ENCODE results near the gene FRMD3. TPM values are rescaled to one million over a fixed set of nuclear protein-coding genes. Genes with fewer than 3 reads are reported as not detected.
A peak's percentile ranks its signal among the peaks of the same experiment; 100 is the strongest.

FRMD3 gene
- polyA plus RNA-seq, 1 donor from 2014 or later: 13.0 TPM

- no peaks in the 10 kb centered on the region for H3K36me3 ChIP-seq (ENCODE audit: insufficient read depth, low read length)
- H3K9me3 ChIP-seq (ENCODE audit: low read length): no peaks in the 10 kb centered on the region
- no peaks in the 10 kb centered on the region for H4K20me1 ChIP-seq (ENCODE audit: insufficient read depth)
- H3K79me2 ChIP-seq (replicated peaks; ENCODE audit: insufficient read depth, low read length): no peaks in the 10 kb centered on the region
- H3F3A ChIP-seq (ENCODE audit: insufficient read depth, low read length, poor library complexity, severe bottlenecking): no peaks in the 10 kb centered on the region
- H3K4me3 ChIP-seq (ENCODE audit: low read length): no peak overlapping the region
- H2AFZ ChIP-seq (ENCODE audit: low read depth, low read length): no peak overlapping the region
- H3K9me2 ChIP-seq (ENCODE audit: insufficient read depth, low read length): no peaks in the 10 kb centered on the region
- H3K27me3 ChIP-seq (ENCODE audit: insufficient read depth, low read depth, low read length): no peaks in the 10 kb centered on the region
- no peak overlapping the region for H3K27ac ChIP-seq (ENCODE audit: low read length)
- no peak overlapping the region for H3K9ac ChIP-seq (ENCODE audit: low read length)
- H3K4me2 ChIP-seq (ENCODE audit: low read length): no peak overlapping the region
- TF ChIP-seq POLR2AphosphoS5 (IDR thresholded peaks at IDR 0.05): peak; percentile 16
- peak; percentile 82 for TF ChIP-seq SMC3 (conservative IDR thresholded peaks at IDR 0.05; ENCODE audit: poor library complexity)
- TF ChIP-seq EZH2 (IDR thresholded peaks at IDR 0.05; ENCODE audit: borderline replicate concordance, insufficient read depth, low read length, poor library complexity, severe bottlenecking): no peak
- TF ChIP-seq RAD21 (conservative IDR thresholded peaks at IDR 0.05): peak; percentile 85
- TF ChIP-seq CTCF (IDR thresholded peaks at IDR 0.05; ENCODE audit: poor library complexity, severe bottlenecking): peak; percentile 80
- peak; percentile 21 for TF ChIP-seq MXI1 (conservative IDR thresholded peaks at IDR 0.05; ENCODE audit: poor library complexity, severe bottlenecking)
- TF ChIP-seq TAF1 (IDR thresholded peaks at IDR 0.05; ENCODE audit: low read depth): no peak
- TF ChIP-seq EP300 (conservative IDR thresholded peaks at IDR 0.05; ENCODE audit: poor library complexity, severe bottlenecking): peak; percentile 30
- TF ChIP-seq REST (IDR thresholded peaks at IDR 0.05; ENCODE audit: borderline replicate concordance): no peak
Observed at GRCh38 chr9:83199240-83199639, 339.0 kb downstream of the FRMD3 start.

GRCh38 chr9:83198371-83198770, 339.8 kb downstream of the FRMD3 start:
- H2AFZ ChIP-seq (ENCODE audit: low read depth, low read length): no peak overlapping the region
- H4K20me1 ChIP-seq (ENCODE audit: insufficient read depth): no peaks in the 10 kb centered on the region
- H3K36me3 ChIP-seq (ENCODE audit: insufficient read depth, low read length): no peaks in the 10 kb centered on the region
- H3F3A ChIP-seq (ENCODE audit: insufficient read depth, low read length, poor library complexity, severe bottlenecking): no peaks in the 10 kb centered on the region
- no peak overlapping the region for H3K9ac ChIP-seq (ENCODE audit: low read length)
- no peak overlapping the region for H3K27ac ChIP-seq (ENCODE audit: low read length)
- no peaks in the 10 kb centered on the region for H3K9me2 ChIP-seq (ENCODE audit: insufficient read depth, low read length)
- H3K4me2 ChIP-seq (ENCODE audit: low read length): no peak overlapping the region
- TF ChIP-seq RAD21 (conservative IDR thresholded peaks at IDR 0.05) (no peak), POLR2AphosphoS5 (IDR thresholded peaks at IDR 0.05) (no peak), EZH2 (IDR thresholded peaks at IDR 0.05; ENCODE audit: borderline replicate concordance, insufficient read depth, low read length, poor library complexity, severe bottlenecking) (no peak), REST (IDR thresholded peaks at IDR 0.05; ENCODE audit: borderline replicate concordance) (no peak), TAF1 (IDR thresholded peaks at IDR 0.05; ENCODE audit: low read depth) (no peak), MXI1 (conservative IDR thresholded peaks at IDR 0.05; ENCODE audit: poor library complexity, severe bottlenecking) (no peak), EP300 (conservative IDR thresholded peaks at IDR 0.05; ENCODE audit: poor library complexity, severe bottlenecking) (no peak), CTCF (IDR thresholded peaks at IDR 0.05; ENCODE audit: poor library complexity, severe bottlenecking) (no peak), SMC3 (conservative IDR thresholded peaks at IDR 0.05; ENCODE audit: poor library complexity) (no peak)
- H3K9me3 ChIP-seq (ENCODE audit: low read length): no peaks in the 10 kb centered on the region
- H3K27me3 ChIP-seq (ENCODE audit: insufficient read depth, low read depth, low read length): no peaks in the 10 kb centered on the region
- no peaks in the 10 kb centered on the region for H3K79me2 ChIP-seq (replicated peaks; ENCODE audit: insufficient read depth, low read length)
- no peak overlapping the region for H3K4me3 ChIP-seq (ENCODE audit: low read length)

Measured in neural cell (in vitro differentiated cells).